H1 (cell line): ENCODE measurements around the gene CCDC71L. TPM values are rescaled to one million over a fixed set of nuclear protein-coding genes. Genes with fewer than 3 reads are reported as not detected.

Experiments
- CTCF ChIA-PET: fragments of 300-600 bp; sonication (Branson Sonifier 250); formaldehyde crosslinking; loops from one replicate; lab custom pipeline; 2021; ENCODE audit not compliant: partially characterized antibody; lab: Charles Lee
- POLR2A ChIA-PET: fragments of 300-600 bp; sonication (Branson Sonifier 250); formaldehyde crosslinking; loops from one replicate; lab custom pipeline; 2021; ENCODE audit warnings: inconsistent platforms; ENCODE audit not compliant: partially characterized antibody; lab: Charles Lee
- DNase-seq, 2 experiments: peaks; one replicate each; pipeline versions ENCODE4 v3.0.0 to v3.0.0-alpha.2; 2010 to 2022; ENCODE audit warnings: low spot score in 2 of 2, low read depth in 1 of 2, mixed read lengths in 1 of 2
- FAIRE-seq: peaks from 2 replicates; lab custom pipeline; 2011; peaks lifted over from hg19 to GRCh38; lab: Jason Lieb, UNC
- H2AFZ ChIP-seq: 2 replicates; pipeline ENCODE4 v1.8.1; 2012; ENCODE audit warnings: low read length, inconsistent platforms
- H2AK5ac ChIP-seq: 2 replicates; pipeline ENCODE4 v1.6.1; 2013; ENCODE audit warnings: low read depth, low read length
- H2BK120ac ChIP-seq: replicated peaks from 2 replicates; pipeline ENCODE3; 2013; ENCODE audit warnings: low read depth, low read length, inconsistent platforms
- H2BK12ac ChIP-seq: 2 replicates; pipeline ENCODE4 v1.6.1; 2013; ENCODE audit warnings: low read depth, low read length
- H2BK15ac ChIP-seq: 2 replicates; pipeline ENCODE4 v1.6.1; 2013; ENCODE audit warnings: low read length
- H2BK20ac ChIP-seq: 2 replicates; pipeline ENCODE4 v1.6.1; 2013; ENCODE audit warnings: low read length
- H2BK5ac ChIP-seq: 2 replicates; pipeline ENCODE4 v1.6.1; 2013; ENCODE audit warnings: low read depth, low read length
- H3K14ac ChIP-seq: 2 replicates; pipeline ENCODE4 v1.6.1; 2013; ENCODE audit warnings: inconsistent platforms; ENCODE audit not compliant: insufficient read length
- H3K18ac ChIP-seq: 2 replicates; pipeline ENCODE4 v1.6.1; 2013; ENCODE audit warnings: low read length; ENCODE audit errors: extremely low read depth
- H3K23ac ChIP-seq: 2 replicates; pipeline ENCODE4 v1.6.1; 2013; ENCODE audit warnings: inconsistent platforms; ENCODE audit not compliant: insufficient read length
- H3K23me2 ChIP-seq: 2 replicates; pipeline ENCODE4 v1.6.1; 2013; ENCODE audit warnings: low read depth, low read length
- H3K27ac ChIP-seq: 2 replicates; pipeline ENCODE4 v1.6.1; 2011; ENCODE audit warnings: low read depth, low read length, inconsistent platforms
- H3K27me3 ChIP-seq, 4 experiments: replicated peaks in 1 of 4; 1 replicate in 1 of 4; 2 replicates in 3 of 4; pipeline versions ENCODE4 v1.6.1 to v1.8.1; 2011 to 2013; ENCODE audit warnings: low read length in 3 of 4, mild to moderate bottlenecking in 3 of 4, inconsistent platforms in 2 of 4, mixed read lengths in 2 of 4, moderate library complexity in 1 of 4; ENCODE audit not compliant: control insufficient read depth in 3 of 4, insufficient read depth in 3 of 4; ENCODE audit errors: extremely low read depth in 1 of 4
- H3K36me3 ChIP-seq, 4 experiments: 2 replicates each; pipeline versions ENCODE4 v1.6.1 to v1.8.1; 2011 to 2013; ENCODE audit warnings: mild to moderate bottlenecking in 4 of 4, low read length in 3 of 4, moderate library complexity in 2 of 4, control low read depth in 1 of 4, inconsistent platforms in 1 of 4; ENCODE audit not compliant: insufficient read depth in 4 of 4, control insufficient read depth in 2 of 4
- H3K4ac ChIP-seq: replicated peaks from 2 replicates; pipeline ENCODE3; 2013; ENCODE audit warnings: low read length, low read depth, mixed read lengths, inconsistent platforms; ENCODE audit not compliant: insufficient read length
- H3K4me1 ChIP-seq, 4 experiments: replicated peaks in 1 of 4; 1 replicate in 1 of 4; 2 replicates in 3 of 4; pipeline versions ENCODE4 v1.6.1 to v1.8.1; 2011 to 2013; ENCODE audit warnings: low read length in 3 of 4, inconsistent platforms in 2 of 4, mixed read lengths in 1 of 4; ENCODE audit not compliant: insufficient read depth in 4 of 4, control insufficient read depth in 3 of 4
- H3K4me2 ChIP-seq, 2 experiments: 2 replicates each; pipeline versions ENCODE4 v1.6.1 to v1.8.1; 2011 to 2013; ENCODE audit warnings: low read depth in 2 of 2, low read length in 2 of 2, control low read depth in 1 of 2, inconsistent platforms in 1 of 2, mild to moderate bottlenecking in 1 of 2; ENCODE audit not compliant: insufficient read depth in 1 of 2
- H3K4me3 ChIP-seq, 4 experiments: fragments of 200-600, 300-600 bp in 1 of 4; sonication (generic), shearing (Covaris generic), sonication (Bioruptor Twin) in 1 of 4; 2 replicates each; pipeline versions ENCODE4 v1.5.1 to v1.8.1; 2011 to 2016; ENCODE audit warnings: low read length in 4 of 4, low read depth in 3 of 4, control low read depth in 2 of 4, inconsistent platforms in 2 of 4, mild to moderate bottlenecking in 2 of 4, mixed read lengths in 1 of 4, moderate library complexity in 1 of 4; ENCODE audit not compliant: insufficient read depth in 2 of 4; ENCODE audit errors: extremely low read depth in 1 of 4
- H3K56ac ChIP-seq: replicated peaks from 2 replicates; pipeline ENCODE3; 2013; ENCODE audit warnings: low read depth, mild to moderate bottlenecking, mixed read lengths, low read length, inconsistent platforms; ENCODE audit not compliant: insufficient read length
- H3K79me1 ChIP-seq: 2 replicates; pipeline ENCODE4 v1.6.1; 2013; ENCODE audit warnings: low read depth, low read length, control low read depth
- H3K79me2 ChIP-seq, 2 experiments: 2 replicates each; pipeline versions ENCODE4 v1.6.1 to v1.8.1; 2012 to 2013; ENCODE audit warnings: low read length in 2 of 2, mild to moderate bottlenecking in 2 of 2, inconsistent platforms in 1 of 2; ENCODE audit not compliant: insufficient read depth in 2 of 2, control insufficient read depth in 1 of 2
- H3K9ac ChIP-seq, 4 experiments: replicated peaks in 1 of 4; 1 replicate in 1 of 4; 2 replicates in 3 of 4; pipeline versions ENCODE4 v1.6.1 to v1.8.1; 2011 to 2013; ENCODE audit warnings: low read depth in 3 of 4, low read length in 3 of 4, control low read depth in 2 of 4, mild to moderate bottlenecking in 2 of 4, moderate library complexity in 2 of 4, inconsistent platforms in 1 of 4; ENCODE audit errors: extremely low read depth in 1 of 4
- H3K9me3 ChIP-seq, 2 experiments: 2 replicates each; pipeline versions ENCODE4 v1.6.1 to v1.8.1; 2012 to 2013; ENCODE audit warnings: mild to moderate bottlenecking in 2 of 2, moderate library complexity in 2 of 2, control low read depth in 1 of 2, inconsistent platforms in 1 of 2, low read depth in 1 of 2, low read length in 1 of 2, mixed read lengths in 1 of 2; ENCODE audit not compliant: insufficient read depth in 2 of 2
- H4K20me1 ChIP-seq, 2 experiments: replicated peaks in 1 of 2; 2 replicates each; pipeline versions ENCODE3 to v1.8.1; 2011 to 2013; ENCODE audit warnings: inconsistent platforms in 2 of 2, low read length in 2 of 2, mild to moderate bottlenecking in 1 of 2; ENCODE audit not compliant: insufficient read depth in 2 of 2, control insufficient read depth in 1 of 2
- H4K5ac ChIP-seq: 2 replicates; pipeline ENCODE4 v1.6.1; 2013; ENCODE audit warnings: low read length, low read depth, mixed read lengths, inconsistent platforms; ENCODE audit not compliant: insufficient read length
- H4K8ac ChIP-seq: 2 replicates; pipeline ENCODE4 v1.8.0; 2013; ENCODE audit warnings: mild to moderate bottlenecking, moderate library complexity, low read length, inconsistent platforms; ENCODE audit not compliant: insufficient read depth; ENCODE audit errors: extremely low read depth
- H4K91ac ChIP-seq: replicated peaks from 2 replicates; pipeline ENCODE3; 2013; ENCODE audit warnings: low read length, mixed read lengths, inconsistent platforms; ENCODE audit not compliant: insufficient read length
- NANOG ChIP-seq: IDR thresholded peaks from 2 replicates; pipeline ENCODE4 v1.6.1; 2011; ENCODE audit warnings: low read length, low read depth, mild to moderate bottlenecking, inconsistent platforms; ENCODE audit not compliant: insufficient read depth, poor library complexity, severe bottlenecking
- SIN3A ChIP-seq, 2 experiments: IDR thresholded peaks in 1 of 2; conservative IDR thresholded peaks in 1 of 2; 2 replicates each; pipeline ENCODE4 v1.6.1; 2011 to 2012; ENCODE audit warnings: low read length in 2 of 2, improper control_type of control experiment in 1 of 2, low read depth in 1 of 2, mild to moderate bottlenecking in 1 of 2
- WGBS, 2 experiments: shearing (Covaris generic) in 1 of 2; methylation state at CpG; one replicate each; pipeline versions ENCODE4 v1.1.6 to v1.1.7; 2013 to 2015; ENCODE audit warnings: low lambda C conversion rate in 2 of 2, mixed read lengths in 2 of 2, inconsistent platforms in 1 of 2, low coverage in 1 of 2, missing lambda C conversion rate in 1 of 2; ENCODE audit not compliant: insufficient replicate concordance in 2 of 2, insufficient coverage in 1 of 2, insufficient read length in 1 of 2; ENCODE audit errors: extremely low coverage in 1 of 2, missing lambda C conversion rate in 1 of 2; 5-methylcytosine and 5-hydroxymethylcytosine counted together
- polyA plus RNA-seq, 7 experiments: library from polyadenylated mRNA; depleted of rRNA in 3 of 7; stranded (reverse) in 5 of 7; unstranded in 2 of 7; fragments of >200 nt in 5 of 7; fragments of 200-250 nt in 2 of 7; gene quantifications; 1 replicate in 5 of 7; 2 replicates in 1 of 7; 4 replicates in 1 of 7; pipeline versions ENCODE4 v1.2.1 to v1.2.3, GENCODE V29; 2011 to 2013; ENCODE audit warnings: missing spikeins in 2 of 7, mixed read lengths in 2 of 7
- total RNA-seq: library from RNA; stranded (reverse); fragmentation: NEBNext Ultra II Directional; extraction: Animal tissue kit (Norgen Biotek cat#: 25700); gene quantifications from 2 replicates; pipeline ENCODE4 v1.2.1, GENCODE V29; 2021

The CCDC71L gene
- total and polyA plus RNA-seq, 2 of the 8 experiments (the other 6 are each of a cell fraction or from before 2014, with no cell fraction given) = 12.5 to 16.7 TPM

GRCh38 chr7:106610996-106611886, 49.7 kb downstream of the CCDC71L start:
- DNase-seq (no peak), FAIRE-seq (no peak)
- Histone ChIP-seq H3K9me3 (no peaks in the 10 kb centered on the region), H3K27ac (no peak overlapping the region), H3K23me2 (no peaks in the 10 kb centered on the region), H2AFZ (peak overlapping the region; percentile 78), H3K4me1 (no peaks in the 10 kb centered on the region; a peak in 1 of 7 replicates), H4K5ac (no peak overlapping the region), H3K4me2 (no peak overlapping the region), H4K8ac (no peak overlapping the region), H3K27me3 (no peaks in the 10 kb centered on the region; a peak in 1 of 7 replicates), H2AK5ac (no peak overlapping the region), H4K91ac (no peak overlapping the region), H2BK120ac (no peak overlapping the region), H3K18ac (no peak overlapping the region), H3K9ac (no peak overlapping the region), H2BK12ac (no peak overlapping the region), H3K14ac (no peak overlapping the region), H4K20me1 (no peaks in the 10 kb centered on the region), H3K4ac (no peak overlapping the region), H2BK15ac (no peak overlapping the region), H2BK20ac (no peak overlapping the region), H3K23ac (no peak overlapping the region), H3K56ac (no peak overlapping the region), H3K4me3 (no peak overlapping the region), H3K79me2 (no peaks in the 10 kb centered on the region), H2BK5ac (no peak overlapping the region), H3K36me3 (no peaks in the 10 kb centered on the region), H3K79me1 (no peaks in the 10 kb centered on the region)
- ChIA-PET CTCF (interaction anchor here (0.9 to 1.6 kb wide), 2 partner anchors 12 to 49 kb away, joined by 3 to 8 read pairs; partner anchors contain the start of gene CCDC71L), POLR2A (interaction anchor here (0.8 kb wide), 1 partner anchor 13 kb away, joined by 3 read pairs; no protein-coding TSS in a partner anchor)
- 87% methylated on average over 6 of the region's 6 CpGs; no CpG with 5 or more reads in 1 of the 2 experiments for WGBS, 2 experiments
- TF ChIP-seq SIN3A (conservative IDR thresholded peaks at IDR 0.05 in 1 of 2, IDR thresholded peaks at IDR 0.05 in 1 of 2; ENCODE audit: low read depth in 1 of 2, low read length in 2 of 2) (no peak), NANOG (no peak)
